Lung microvascular endothelial cell (primary cell): ENCODE data around the gene GFRA4. TPM values are rescaled to one million over a fixed set of nuclear protein-coding genes. Genes with fewer than 3 reads are reported as not detected.

Source experiments
- DNase-seq, 2 donors: peaks; one replicate each; pipeline versions ENCODE4 v3.0.0 to v3.0.0-alpha.2; 2010; ENCODE audit warnings: low read depth in 2 of 2
- total RNA-seq: library from RNA; depleted of rRNA; stranded (reverse); fragments of >200 nt; gene quantifications from 2 replicates; pipeline ENCODE4 v1.2.1, GENCODE V29; 2014

GFRA4 gene
- total RNA-seq, 1 donor from 2014 or later = not detected

- no peak for DNase-seq
These were observed 8.7 kb downstream of the GFRA4 start for GRCh38 chr20:3654326-3655130.

GRCh38 chr20:3653921-3654320 is 9.3 kb downstream of the GFRA4 start:
- no peak for DNase-seq

- DNase-seq = no peak
These were observed 10.3 kb downstream of the GFRA4 start for GRCh38 chr20:3652676-3653596.

- no peak for DNase-seq
These were observed 11.0 kb downstream of the GFRA4 start for GRCh38 chr20:3652221-3652620.

- DNase-seq = no peak
These were observed 11.8 kb downstream of the GFRA4 start for GRCh38 chr20:3651204-3651962.

GRCh38 chr20:3648951-3649350 is 14.2 kb downstream of the GFRA4 start:
- no peak for DNase-seq

- no peak for DNase-seq
These were observed 15.7 kb downstream of the GFRA4 start for GRCh38 chr20:3647473-3647872.

DNA sequence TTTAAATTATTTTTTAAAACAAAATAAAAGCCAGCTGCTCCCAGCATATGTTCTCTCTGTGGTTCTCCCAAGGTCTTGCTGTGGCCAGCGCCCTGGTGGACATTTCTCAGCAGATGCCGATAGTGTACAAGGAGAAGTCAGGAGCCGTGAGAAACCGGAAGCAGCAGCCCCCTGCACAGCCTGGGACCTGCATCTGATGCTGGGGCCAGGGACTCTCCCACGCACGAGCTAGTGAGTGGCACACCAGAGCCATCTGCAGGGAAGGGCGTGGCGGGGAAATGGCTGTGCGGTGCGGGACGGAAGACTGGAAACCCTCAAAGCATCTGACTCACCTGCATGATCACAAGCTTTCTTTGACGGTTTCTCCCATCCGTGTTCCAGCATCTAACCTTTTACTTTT is 16.5 kb downstream of the GFRA4 start:
- DNase-seq = no peak

DNA sequence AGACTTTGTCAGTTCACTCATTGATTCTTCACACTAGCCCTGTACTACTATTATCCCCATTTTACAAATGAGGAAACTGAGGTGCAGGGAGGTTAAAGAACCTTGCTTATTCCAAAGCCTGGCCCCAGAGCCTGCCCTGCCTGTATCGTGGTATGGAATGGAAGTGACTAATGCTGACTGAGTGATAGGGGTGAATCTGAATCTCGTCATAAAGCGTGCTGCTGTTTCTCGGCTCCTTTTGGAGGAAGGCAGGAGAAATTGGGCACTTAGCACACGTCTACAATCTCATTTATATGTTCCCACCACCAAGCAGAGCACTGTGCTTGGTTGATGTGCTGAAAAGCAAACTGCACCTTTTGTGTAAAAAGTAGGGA is 17.1 kb downstream of the GFRA4 start:
- DNase-seq = peak in 1 of 2 donors; percentile 16

DNA sequence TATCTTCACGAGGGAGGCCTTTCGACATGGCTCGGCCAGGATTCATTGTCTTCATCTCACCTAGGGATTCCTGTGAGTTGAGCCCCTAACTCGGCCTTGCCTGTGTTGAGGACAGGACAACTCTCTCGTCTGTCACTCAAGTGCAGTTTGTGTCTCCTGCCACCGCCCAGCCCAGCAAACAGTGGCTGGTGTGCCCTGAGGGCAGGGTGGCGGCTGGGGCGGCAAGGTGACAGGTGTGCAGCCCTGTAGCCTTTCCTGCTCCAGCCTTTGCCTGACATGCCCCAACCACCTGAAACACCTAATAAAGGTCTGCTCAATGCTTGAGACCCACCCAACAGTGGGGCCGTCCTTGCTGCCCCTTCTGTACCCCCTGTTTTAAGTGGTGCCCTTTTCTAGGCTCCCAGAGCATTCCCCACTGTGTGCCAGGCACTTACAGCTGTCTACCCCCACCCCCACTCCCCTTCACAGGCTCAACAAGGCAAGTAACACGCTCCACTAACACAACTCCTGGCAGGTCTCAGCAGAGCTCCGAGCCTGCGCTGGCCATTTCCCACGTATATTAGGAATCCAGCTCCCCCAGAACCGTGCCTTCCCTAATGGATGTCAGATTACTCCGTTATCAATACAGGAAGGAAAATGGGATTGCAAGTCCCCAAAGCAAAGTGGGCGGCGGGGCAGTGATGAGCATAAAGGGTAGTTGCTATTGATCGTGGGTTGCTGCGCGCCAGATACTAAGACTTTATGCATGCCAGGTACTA is 17.7 kb downstream of the GFRA4 start:
- no peak for DNase-seq

DNA sequence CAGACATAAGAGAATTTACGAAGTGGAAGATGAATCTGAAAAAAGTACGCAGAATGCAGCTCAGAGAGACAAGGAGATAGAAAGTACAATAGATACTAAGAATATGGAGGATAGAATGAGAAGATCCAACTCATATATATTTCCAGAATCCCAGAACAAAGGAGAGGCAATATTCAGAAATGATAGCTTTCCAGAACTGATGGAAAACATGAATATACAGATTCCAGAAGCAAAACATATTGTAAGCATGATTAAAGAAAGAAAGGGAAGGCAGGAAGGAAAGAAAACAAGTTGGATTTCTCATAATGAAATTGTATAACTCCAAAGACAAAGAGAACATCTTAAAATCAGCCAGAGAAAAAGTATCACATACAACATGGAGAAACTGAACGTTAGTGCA is 22.9 kb downstream of the GFRA4 start:
- DNase-seq = no peak

- no peak for DNase-seq
These were observed 27.9 kb downstream of the GFRA4 start for GRCh38 chr20:3635346-3635745.

DNA sequence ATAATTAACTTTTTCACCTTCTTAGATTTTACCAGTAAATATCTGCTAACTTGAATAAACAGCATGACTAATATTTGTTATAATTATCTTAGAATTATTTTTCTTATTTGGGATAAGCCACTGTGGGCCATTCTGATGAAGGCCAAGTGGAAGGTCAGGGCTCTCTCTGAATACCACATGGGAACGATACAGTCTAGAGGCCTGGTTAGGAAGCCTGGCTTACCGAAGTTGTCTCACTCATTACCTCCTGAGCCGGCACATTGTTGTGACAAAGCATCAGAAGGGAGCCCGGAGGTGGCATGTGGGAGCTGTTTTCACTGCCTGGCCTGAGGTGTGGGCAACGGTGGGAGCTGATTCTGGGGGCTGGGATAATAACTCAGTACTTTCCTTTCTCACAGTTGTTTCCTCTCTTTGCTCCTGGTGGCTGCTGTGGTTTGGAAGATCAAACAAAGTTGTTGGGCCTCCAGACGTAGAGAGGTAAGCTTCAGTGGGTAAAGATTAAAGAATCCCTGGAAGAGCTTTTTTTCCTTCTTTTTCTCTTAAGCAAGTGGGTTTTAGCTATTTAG is 29.2 kb downstream of the GFRA4 start:
- DNase-seq = no peak

DNA sequence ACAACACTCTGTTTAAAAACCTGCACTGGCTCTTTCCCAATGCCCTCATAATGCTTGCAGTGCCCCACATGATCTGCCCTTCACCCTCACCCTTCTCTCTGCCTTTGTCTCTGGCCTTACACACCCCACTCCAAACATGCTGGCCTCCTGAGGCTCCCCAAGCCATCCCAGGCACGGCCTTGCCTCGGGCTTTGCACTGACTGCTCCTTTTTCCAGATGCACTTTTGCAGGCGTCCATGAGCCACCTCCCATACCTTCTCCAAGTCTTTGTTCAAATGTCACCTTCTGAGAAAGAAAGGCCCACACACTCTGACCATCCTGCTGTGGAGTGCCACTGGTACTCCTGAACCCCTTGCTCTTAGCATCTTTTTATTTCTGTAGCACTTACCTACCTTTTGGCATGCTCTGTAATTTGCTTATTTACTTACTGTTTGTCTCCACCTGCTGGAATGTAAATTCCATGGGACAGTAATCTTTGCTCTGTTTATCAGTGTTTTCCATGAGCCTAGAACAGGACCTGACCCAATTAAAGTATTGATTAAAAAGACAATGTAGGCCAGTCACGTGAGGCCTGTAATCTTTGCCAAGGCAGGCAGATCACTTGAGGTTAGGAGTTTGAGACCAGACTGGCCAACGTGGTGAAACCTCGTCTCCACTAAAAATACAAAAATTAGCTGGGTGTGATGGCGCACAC is 30.7 kb downstream of the GFRA4 start:
- DNase-seq = no peak

DNA sequence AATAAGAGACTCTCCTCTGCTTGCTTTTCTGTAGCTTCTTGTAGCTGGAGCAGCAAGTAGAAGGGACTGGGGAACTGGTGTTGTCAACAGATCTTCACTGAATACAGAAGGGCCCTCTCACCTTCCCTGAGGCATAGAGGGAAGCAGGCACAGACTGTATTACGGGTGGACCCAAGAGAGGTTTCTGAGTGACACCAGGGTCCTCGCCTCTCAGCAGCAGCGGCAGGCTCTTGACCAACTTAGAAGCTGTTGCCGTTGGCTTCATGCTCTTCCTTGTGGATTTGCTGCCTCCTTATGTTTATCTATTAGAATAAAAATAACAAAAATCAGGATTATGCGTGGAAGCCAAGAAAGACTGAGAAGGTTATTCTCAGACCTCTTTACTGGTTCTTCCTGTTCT is 31.7 kb downstream of the GFRA4 start:
- DNase-seq = no peak

DNA sequence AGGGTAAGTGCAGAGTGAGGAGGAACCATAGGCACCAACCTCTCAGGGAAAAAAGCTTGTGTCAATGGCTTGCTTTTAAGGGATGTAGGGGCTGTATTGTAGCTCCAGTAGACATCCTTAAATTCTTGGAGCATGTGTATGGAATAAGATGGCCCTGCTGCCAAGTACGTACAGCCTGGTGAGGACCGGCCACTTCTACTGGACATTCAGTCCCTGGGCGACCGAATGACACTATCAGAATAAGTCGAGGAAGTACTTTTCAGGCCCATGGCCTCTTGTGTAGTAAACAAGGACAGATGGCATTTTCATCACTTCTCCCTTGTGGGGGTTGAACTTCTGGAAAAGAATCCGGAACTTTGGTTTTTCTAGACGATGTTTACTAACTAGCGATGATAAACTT is 32.8 kb downstream of the GFRA4 start:
- no peak for DNase-seq

GRCh38 chr20:3629893-3630292 is 33.3 kb downstream of the GFRA4 start:
- DNase-seq = no peak

- no peak for DNase-seq
These were observed 34.5 kb downstream of the GFRA4 start for GRCh38 chr20:3628502-3629314.

GRCh38 chr20:3627476-3627875 is 35.7 kb downstream of the GFRA4 start:
- no peak for DNase-seq
